H9 (cell line): ENCODE data around the gene CBX8. TPM values are rescaled to one million over a fixed set of nuclear protein-coding genes. Genes with fewer than 3 reads are reported as not detected.

Source experiments
- DNase-seq: peaks from one replicate; pipeline ENCODE4 v3.0.0-alpha.2; 2017
- H2AFZ ChIP-seq: one replicate; pipeline ENCODE4 v1.6.1; 2013; ENCODE audit warnings: mild to moderate bottlenecking, low read length, control low read depth, moderate library complexity
- H2AK5ac ChIP-seq: 2 replicates; pipeline ENCODE4 v1.6.1; 2013; ENCODE audit warnings: low read length, control low read depth, mixed read lengths; ENCODE audit not compliant: insufficient read length
- H2BK120ac ChIP-seq: one replicate; pipeline ENCODE4 v1.6.1; 2013; ENCODE audit warnings: low read depth, mild to moderate bottlenecking, low read length, control low read depth, inconsistent platforms; ENCODE audit not compliant: poor library complexity, severe bottlenecking
- H2BK12ac ChIP-seq: 2 replicates; pipeline ENCODE4 v1.6.1; 2013; ENCODE audit warnings: low read length, control low read depth, mixed read lengths, low read depth; ENCODE audit not compliant: insufficient read length
- H2BK15ac ChIP-seq: 2 replicates; pipeline ENCODE4 v1.6.1; 2013; ENCODE audit warnings: low read depth, low read length, control low read depth
- H2BK20ac ChIP-seq: one replicate; pipeline ENCODE4 v1.6.1; 2013; ENCODE audit warnings: low read depth, mild to moderate bottlenecking, low read length, control low read depth, inconsistent platforms; ENCODE audit not compliant: poor library complexity, severe bottlenecking
- H2BK5ac ChIP-seq: 2 replicates; pipeline ENCODE4 v1.6.1; 2013; ENCODE audit warnings: low read length, control low read depth, mixed read lengths; ENCODE audit not compliant: insufficient read length
- H3K14ac ChIP-seq: 2 replicates; pipeline ENCODE4 v1.6.1; 2013; ENCODE audit warnings: low read length, control low read depth; ENCODE audit not compliant: insufficient read depth
- H3K18ac ChIP-seq: 2 replicates; pipeline ENCODE4 v1.6.1; 2013; ENCODE audit warnings: low read depth, mild to moderate bottlenecking, mixed read lengths, low read length, control low read depth; ENCODE audit not compliant: insufficient read length
- H3K23ac ChIP-seq: 2 replicates; pipeline ENCODE4 v1.6.1; 2013; ENCODE audit warnings: low read length, control low read depth, mixed read lengths, low read depth; ENCODE audit not compliant: insufficient read length
- H3K23me2 ChIP-seq: 2 replicates; pipeline ENCODE4 v1.6.1; 2013; ENCODE audit warnings: low read depth, mild to moderate bottlenecking, mixed read lengths, low read length, control low read depth; ENCODE audit not compliant: insufficient read length, poor library complexity, severe bottlenecking
- H3K27ac ChIP-seq: 2 replicates; pipeline ENCODE4 v1.5.1; 2013; ENCODE audit warnings: low read length, control low read depth, mixed read lengths, low read depth; ENCODE audit not compliant: insufficient read length
- H3K27me3 ChIP-seq: 2 replicates; pipeline ENCODE4 v1.6.1; 2013; ENCODE audit warnings: low read length, control low read depth, inconsistent platforms; ENCODE audit not compliant: insufficient read depth
- H3K4ac ChIP-seq: 2 replicates; pipeline ENCODE4 v1.6.1; 2013; ENCODE audit warnings: low read depth, mild to moderate bottlenecking, control low read depth, inconsistent platforms, low read length, moderate library complexity
- H3K4me1 ChIP-seq: 2 replicates; pipeline ENCODE4 v1.6.1; 2013; ENCODE audit warnings: low read length, control low read depth, inconsistent platforms; ENCODE audit not compliant: insufficient read depth
- H3K4me2 ChIP-seq: 2 replicates; pipeline ENCODE4 v1.6.1; 2013; ENCODE audit warnings: low read length, control low read depth, mixed read lengths; ENCODE audit not compliant: insufficient read length, insufficient read depth
- H3K56ac ChIP-seq: 2 replicates; pipeline ENCODE4 v1.6.1; 2013; ENCODE audit warnings: low read depth, mild to moderate bottlenecking, mixed read lengths, low read length, control low read depth; ENCODE audit not compliant: insufficient read length
- H3K79me1 ChIP-seq: 2 replicates; pipeline ENCODE4 v1.6.1; 2013; ENCODE audit warnings: low read depth, mild to moderate bottlenecking, moderate library complexity, low read length, control low read depth, inconsistent platforms; ENCODE audit not compliant: insufficient read depth, poor library complexity, severe bottlenecking
- H3K79me2 ChIP-seq: 2 replicates; pipeline ENCODE4 v1.6.1; 2013; ENCODE audit warnings: low read length, control low read depth, inconsistent platforms; ENCODE audit not compliant: insufficient read depth
- H3K9ac ChIP-seq: 2 replicates; pipeline ENCODE4 v1.6.1; 2013; ENCODE audit warnings: low read length, control low read depth, mixed read lengths; ENCODE audit not compliant: insufficient read length; ENCODE audit errors: extremely low read depth
- H3K9me3 ChIP-seq: one replicate; pipeline ENCODE4 v1.6.1; 2013; ENCODE audit warnings: low read depth, low read length, inconsistent platforms; ENCODE audit not compliant: control insufficient read depth
- H3T11ph ChIP-seq: one replicate; pipeline ENCODE4 v1.6.1; 2013; ENCODE audit warnings: mild to moderate bottlenecking, low read length, control low read depth, inconsistent platforms
- H4K20me1 ChIP-seq: one replicate; pipeline ENCODE4 v1.6.1; 2013; ENCODE audit not compliant: control insufficient read depth, insufficient read length, insufficient read depth
- H4K5ac ChIP-seq: 2 replicates; pipeline ENCODE4 v1.6.1; 2013; ENCODE audit warnings: low read depth, mild to moderate bottlenecking, mixed read lengths, low read length, control low read depth; ENCODE audit not compliant: insufficient read length
- H4K8ac ChIP-seq: replicated peaks from 2 replicates; pipeline ENCODE4 v1.6.1; 2013; ENCODE audit warnings: low read length, control low read depth, mixed read lengths, low read depth; ENCODE audit not compliant: insufficient read length
- H4K91ac ChIP-seq: 2 replicates; pipeline ENCODE4 v1.6.1; 2013; ENCODE audit warnings: low read depth, mild to moderate bottlenecking, moderate library complexity, mixed read lengths, low read length, control low read depth; ENCODE audit not compliant: insufficient read length
- H3K27ac Mint-ChIP-seq, 3 experiments: 2 replicates in 2 of 3; 3 replicates in 1 of 3; pipeline ENCODE4 v1.8.0; 2020 to 2021; ENCODE audit warnings: mixed read lengths in 3 of 3, mild to moderate bottlenecking in 1 of 3, moderate library complexity in 1 of 3
- H3K27me3 Mint-ChIP-seq: 2 replicates; pipeline ENCODE4 v1.8.0; 2021; ENCODE audit warnings: low read depth, mild to moderate bottlenecking, moderate library complexity, mixed read lengths
- H3K36me3 Mint-ChIP-seq, 3 experiments: 2 replicates in 2 of 3; 3 replicates in 1 of 3; pipeline ENCODE4 v1.8.0; 2020 to 2021; ENCODE audit warnings: low read depth in 3 of 3, mixed read lengths in 3 of 3; ENCODE audit not compliant: insufficient read depth in 1 of 3
- H3K4me1 Mint-ChIP-seq, 2 experiments: 2 replicates each; pipeline ENCODE4 v1.8.0; 2020; ENCODE audit warnings: mixed read lengths in 2 of 2
- H3K4me3 Mint-ChIP-seq, 2 experiments: 2 replicates in 1 of 2; 3 replicates in 1 of 2; pipeline ENCODE4 v1.8.0; 2020 to 2021; ENCODE audit warnings: mild to moderate bottlenecking in 2 of 2, mixed read lengths in 2 of 2, moderate library complexity in 1 of 2
- H3K9me3 Mint-ChIP-seq, 2 experiments: 2 replicates in 1 of 2; 3 replicates in 1 of 2; pipeline ENCODE4 v1.8.0; 2020; ENCODE audit warnings: mild to moderate bottlenecking in 2 of 2, mixed read lengths in 2 of 2, moderate library complexity in 1 of 2
- CTCF ChIP-seq: fragments of 200-600 bp; sonication (generic); conservative IDR thresholded peaks from 3 replicates; pipeline ENCODE4 v1.8.0; 2021; ENCODE audit warnings: antibody characterized with exemption, mild to moderate bottlenecking
- WGBS: extraction: QIAGEN DNeasy Blood & Tissue Kit; methylation state at CpG from one replicate; pipeline ENCODE4 v1.1.7; 2013; ENCODE audit warnings: missing lambda C conversion rate, low lambda C conversion rate, mixed read lengths; ENCODE audit not compliant: insufficient read length; ENCODE audit errors: extremely low coverage; 5-methylcytosine and 5-hydroxymethylcytosine counted together
- total RNA-seq: library from RNA; stranded (reverse); gene quantifications from 2 replicates; pipeline ENCODE4 v1.2.1, GENCODE V29; 2021

Gene CBX8
- total RNA-seq, 1 experiment from 2014 or later: 1.2 TPM

DNA sequence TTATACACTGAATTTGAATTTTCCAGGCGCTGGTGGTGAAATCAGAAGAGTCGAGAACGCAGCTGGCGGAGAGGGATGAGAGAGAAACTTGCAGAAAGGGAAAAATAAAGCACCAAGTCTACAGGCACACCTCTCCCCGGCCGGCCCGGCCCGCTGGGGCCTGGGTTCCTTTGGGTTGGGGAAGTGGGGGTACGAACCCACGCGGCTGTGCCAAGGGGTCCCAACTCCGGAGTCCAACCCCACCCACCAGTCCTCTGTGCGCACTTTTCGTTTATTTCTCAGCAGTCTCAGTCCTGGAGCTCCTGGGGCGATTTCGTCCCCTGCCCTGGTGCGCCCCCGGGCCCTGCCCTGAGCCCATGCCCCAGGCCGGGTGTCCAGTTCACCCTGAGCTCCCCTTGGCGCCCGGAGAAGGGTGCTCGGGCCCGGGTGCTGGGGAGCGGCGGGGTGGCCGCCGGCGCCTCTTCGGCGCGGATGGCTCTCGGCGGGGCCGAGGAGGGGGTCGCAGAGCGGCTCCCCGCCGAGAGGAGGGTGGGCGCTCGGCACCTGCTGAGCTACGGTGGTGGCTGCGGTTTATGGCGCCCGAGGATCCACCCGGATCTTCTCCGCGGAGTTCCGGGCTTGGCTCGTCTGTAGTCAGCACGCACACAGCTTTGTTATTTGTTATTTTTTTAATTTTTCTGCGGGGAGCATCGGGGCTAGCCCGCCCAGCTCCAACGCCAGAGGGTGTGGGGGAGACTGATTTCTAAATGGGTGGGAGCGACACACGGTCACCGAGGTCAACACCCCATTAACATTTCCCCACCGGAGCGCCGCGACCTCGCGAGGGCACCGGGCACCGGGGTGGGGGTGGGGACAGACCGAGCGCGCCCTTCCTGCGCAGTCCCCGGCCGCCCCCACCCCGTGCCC lies 15.7 kb upstream of the CBX8 start:
- peaks cover 91% of the 10 kb centered on the region for H3K27me3 Mint-ChIP-seq
- no peak overlapping the region for H3K27ac ChIP-seq
- WGBS: no CpG with 5 or more reads among the region's 72 CpGs
- H2BK5ac ChIP-seq: no peak overlapping the region
- H3K23me2 ChIP-seq: peaks cover 5% of the 10 kb centered on the region
- no peak overlapping the region for H3K27ac Mint-ChIP-seq
- no peaks in the 10 kb centered on the region for H4K20me1 ChIP-seq
- H3K79me2 ChIP-seq: no peaks in the 10 kb centered on the region
- H3K4me1 Mint-ChIP-seq: peaks cover 34 to 39% of the 10 kb centered on the region in 2 experiments
- H2BK120ac ChIP-seq: peak overlapping the region; percentile 64
- no peak overlapping the region for H3K9ac ChIP-seq
- peak overlapping the region; percentile 50 for H3K4me2 ChIP-seq
- no peak overlapping the region for H2BK15ac ChIP-seq
- H3K18ac ChIP-seq: peak overlapping the region; percentile 71
- H3K36me3 Mint-ChIP-seq: no peaks in the 10 kb centered on the region; a peak in 1 of 7 replicates
- H3K27me3 ChIP-seq: peaks cover 81% of the 10 kb centered on the region
- no peak overlapping the region for H3K56ac ChIP-seq
- H2BK20ac ChIP-seq: no peak overlapping the region
- no peak overlapping the region for H2AK5ac ChIP-seq
- H4K91ac ChIP-seq: no peak overlapping the region
- peak overlapping the region; percentile 46 to 77 for H3K4me3 Mint-ChIP-seq
- H3K23ac ChIP-seq: no peak overlapping the region
- peak overlapping the region; percentile 66; the same call in 1 of the 2 replicates for H3K14ac ChIP-seq
- peaks cover 0 to 9% of the 10 kb centered on the region in 2 experiments; a peak in 2 of 5 replicates for H3K9me3 Mint-ChIP-seq
- no peaks in the 10 kb centered on the region for H3K79me1 ChIP-seq
- H3K9me3 ChIP-seq: no peaks in the 10 kb centered on the region
- TF ChIP-seq CTCF: no peak
- H2AFZ ChIP-seq: no peak overlapping the region
- H3T11ph ChIP-seq: no peak overlapping the region
- DNase-seq: no peak
- no peak overlapping the region for H2BK12ac ChIP-seq
- H4K8ac ChIP-seq: no peak overlapping the region
- H3K4me1 ChIP-seq: no peaks in the 10 kb centered on the region
- H3K4ac ChIP-seq: no peak overlapping the region
- H4K5ac ChIP-seq: no peak overlapping the region
